Testis (tissue), 2 donors: ENCODE measurements around the gene MMRN2.
"Not testable (repeated sequence)": the region's sequence is repeated elsewhere in the genome, so short reads cannot be mapped to it uniquely, and the experiment has no call there.

ENCODE experiments used
- CTCF ChIP-seq, 3 experiments: fragments of 450-650 bp in 2 of 3; fragments of 200-600 bp in 1 of 3; sonication (generic) in 1 of 3; IDR thresholded peaks; one replicate each; pipeline ENCODE4 v1.5.1; 2016 to 2019; ENCODE audit warnings: antibody characterized with exemption in 3 of 3, mild to moderate bottlenecking in 2 of 3, moderate library complexity in 1 of 3
- POLR2A ChIP-seq: fragments of 450-650 bp; IDR thresholded peaks from one replicate; pipeline ENCODE4 v1.6.1; 2017; ENCODE audit warnings: antibody characterized with exemption, mild to moderate bottlenecking, moderate library complexity

GRCh38 chr10:86978457-86978856 is 21.0 kb upstream of the MMRN2 start:
- TF ChIP-seq CTCF (IDR thresholded peaks at IDR 0.05); POLR2A: not testable (repeated sequence)
